Stimulated activated CD8-positive, alpha-beta memory T cell treated with anti-CD3 and anti-CD28 coated beads, Interleukin-2, amount 100 ng/mL, for 1 hour (primary cell): Measurements from ENCODE around the gene GPR33.
"Not testable (repeated sequence)": the region's sequence is repeated elsewhere in the genome, so short reads cannot be mapped to it uniquely, and the experiment has no call there.

Source experiments
- DNase-seq, 2 donors: peaks; one replicate each; pipeline ENCODE4 v3.0.0-alpha.2; 2020; ENCODE audit warnings: low read depth in 2 of 2

The GPR33 gene, protein sequence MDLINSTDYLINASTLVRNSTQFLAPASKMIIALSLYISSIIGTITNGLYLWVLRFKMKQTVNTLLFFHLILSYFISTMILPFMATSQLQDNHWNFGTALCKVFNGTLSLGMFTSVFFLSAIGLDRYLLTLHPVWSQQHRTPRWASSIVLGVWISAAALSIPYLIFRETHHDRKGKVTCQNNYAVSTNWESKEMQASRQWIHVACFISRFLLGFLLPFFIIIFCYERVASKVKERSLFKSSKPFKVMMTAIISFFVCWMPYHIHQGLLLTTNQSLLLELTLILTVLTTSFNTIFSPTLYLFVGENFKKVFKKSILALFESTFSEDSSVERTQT

DNA sequence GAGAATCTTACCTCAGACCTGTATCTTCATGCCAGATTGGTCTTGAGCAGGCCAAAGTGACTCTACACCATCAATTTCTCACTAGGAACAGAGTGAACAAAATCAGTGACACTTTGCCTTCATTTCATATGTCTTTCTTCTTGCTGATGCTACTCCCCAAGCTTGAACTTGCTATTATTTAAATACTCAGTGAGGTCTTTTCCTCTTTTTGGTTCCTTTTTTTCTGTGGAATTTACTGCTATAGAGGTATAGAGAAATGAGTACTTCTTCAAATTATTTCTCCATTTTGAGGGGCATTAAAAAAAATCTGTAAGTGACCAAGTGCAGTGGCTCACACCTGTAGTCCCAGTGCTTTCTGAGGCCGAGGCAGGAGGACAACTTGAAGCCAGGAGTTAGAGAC lies at the start of gene GPR33:
GPR33 (minus strand) TSS at position 154 of the 400 bp plus-strand sequence. CDS start 4,074 bp downstream, outside the sequence.
- DNase-seq, result no peak

- DNase-seq, result no peak
Measured at GRCh38 chr14:31536201-31536960, 48.5 kb upstream of the GPR33 start.

DNA sequence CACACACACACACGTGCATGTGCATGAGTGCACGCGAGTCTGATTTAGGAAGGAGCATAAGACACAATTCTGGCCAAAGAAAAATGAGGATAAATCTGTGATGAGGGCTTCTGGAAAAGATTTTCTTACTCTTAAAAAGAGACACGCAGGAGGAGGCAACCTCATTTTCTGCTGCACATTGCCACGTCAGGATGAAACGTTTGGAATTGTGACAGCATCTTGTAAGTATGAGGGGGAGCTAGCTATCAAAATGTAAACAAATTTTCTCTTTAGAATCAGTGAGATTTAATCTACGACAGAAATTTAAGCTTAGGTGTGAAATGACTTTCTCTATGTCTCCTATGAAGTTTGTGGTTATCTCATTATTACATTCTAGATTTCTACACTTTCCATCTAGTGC lies 42.3 kb upstream of the GPR33 start:
- no peak for DNase-seq

DNA sequence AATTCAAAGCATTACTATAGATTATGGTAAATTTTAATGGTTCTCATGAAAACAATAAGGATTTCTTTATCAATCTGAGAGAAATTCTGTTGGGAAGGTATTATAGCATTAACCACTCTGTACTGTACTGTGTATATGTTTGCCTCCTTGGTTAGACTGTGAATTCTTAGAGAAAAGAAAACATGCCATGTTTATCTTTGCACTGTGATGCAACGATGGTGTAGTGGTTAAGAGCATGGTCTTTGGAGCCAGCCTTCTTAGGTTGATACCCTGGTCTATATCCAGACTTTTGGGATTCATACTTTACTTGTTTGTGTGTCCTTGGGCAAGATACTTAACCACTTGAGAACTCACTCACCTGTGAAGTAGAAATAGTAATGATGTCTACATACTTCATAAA lies 41.2 kb upstream of the GPR33 start:
- DNase-seq, result no peak

GRCh38 chr14:31527546-31527945 lies 39.7 kb upstream of the GPR33 start:
- no peak for DNase-seq

- DNase-seq, result no peak
Measured at GRCh38 chr14:31527087-31527486, 39.2 kb upstream of the GPR33 start.

- DNase-seq, result no peak
Measured at GRCh38 chr14:31510855-31511254, 23.0 kb upstream of the GPR33 start.

DNA sequence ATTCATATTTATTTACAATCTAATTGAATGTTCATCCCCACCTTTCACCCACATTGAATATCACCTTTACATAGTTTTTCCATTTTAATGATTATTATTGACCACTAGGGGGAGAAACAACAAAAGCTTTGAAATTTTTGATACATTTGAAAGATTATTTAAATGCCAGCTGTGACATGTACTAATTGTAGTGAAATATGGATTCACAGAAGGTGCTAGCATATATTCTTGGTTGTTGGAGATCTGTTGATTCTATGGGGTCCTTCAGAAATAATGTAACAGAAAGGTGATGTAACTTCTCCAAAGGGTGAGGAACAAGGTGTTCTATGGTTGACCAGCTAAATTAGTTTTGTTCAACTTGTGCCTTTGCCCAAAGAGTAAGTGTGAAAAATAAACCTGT lies 22.4 kb upstream of the GPR33 start:
- no peak for DNase-seq

DNA sequence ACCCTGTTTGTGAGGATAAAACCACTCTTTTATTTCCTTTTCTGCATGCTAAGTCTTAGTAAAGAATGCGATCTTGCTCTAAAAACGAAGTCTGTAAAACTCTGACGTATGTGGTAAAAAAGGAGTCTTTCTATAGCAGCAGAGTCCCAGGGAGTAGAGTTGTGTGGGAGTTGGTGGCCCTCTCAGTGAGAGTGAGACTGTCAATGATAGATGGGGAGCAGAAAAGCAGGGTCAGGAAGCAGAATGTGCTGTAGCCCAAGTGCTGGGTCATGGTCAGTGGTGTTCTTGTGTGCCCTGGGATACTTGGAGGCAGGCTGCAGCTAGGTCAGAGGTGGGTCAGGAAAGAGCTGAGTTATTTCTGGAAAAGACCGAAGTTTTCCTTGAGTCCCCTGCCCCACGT lies 20.3 kb upstream of the GPR33 start:
- DNase-seq, result no peak

GRCh38 chr14:31505411-31505810 lies 17.6 kb upstream of the GPR33 start:
- no peak for DNase-seq

GRCh38 chr14:31501870-31502269 lies 14.0 kb upstream of the GPR33 start:
- no peak for DNase-seq

DNA sequence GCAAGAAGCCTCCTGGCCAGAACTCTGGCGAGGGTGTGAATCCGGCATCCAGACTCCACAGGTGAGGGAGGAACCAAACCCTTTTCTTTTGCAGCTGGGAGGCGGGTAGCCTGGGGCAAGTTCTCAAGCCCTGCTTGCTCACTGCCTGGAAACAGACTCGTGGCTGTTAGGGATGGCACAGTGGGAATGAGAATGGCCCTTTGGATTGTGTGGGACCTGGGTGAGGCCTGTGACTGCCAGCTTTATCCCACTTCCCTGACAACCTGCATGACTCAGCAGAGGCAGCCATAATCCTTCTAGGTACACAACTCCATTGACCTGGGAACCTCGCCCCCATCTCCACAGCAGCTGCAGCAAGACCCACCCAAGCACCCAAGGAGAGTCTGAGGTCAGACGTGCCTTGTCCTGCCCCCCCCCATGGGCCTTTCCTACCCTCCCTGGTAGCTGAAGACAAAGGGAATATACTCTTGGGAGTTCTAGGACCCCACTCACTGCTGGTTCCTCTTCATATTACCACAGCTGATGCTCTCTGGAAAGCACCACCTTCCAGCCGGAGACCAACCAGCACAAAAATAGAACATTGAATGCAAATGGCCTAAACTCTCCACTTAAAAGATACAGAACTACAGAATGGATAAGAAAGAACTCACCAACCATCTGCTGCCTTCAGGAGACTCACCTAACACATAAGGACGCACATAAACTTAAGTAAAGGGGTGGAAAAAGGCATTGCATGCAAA lies 5.1 kb upstream of the GPR33 start:
- no peak for DNase-seq

DNA sequence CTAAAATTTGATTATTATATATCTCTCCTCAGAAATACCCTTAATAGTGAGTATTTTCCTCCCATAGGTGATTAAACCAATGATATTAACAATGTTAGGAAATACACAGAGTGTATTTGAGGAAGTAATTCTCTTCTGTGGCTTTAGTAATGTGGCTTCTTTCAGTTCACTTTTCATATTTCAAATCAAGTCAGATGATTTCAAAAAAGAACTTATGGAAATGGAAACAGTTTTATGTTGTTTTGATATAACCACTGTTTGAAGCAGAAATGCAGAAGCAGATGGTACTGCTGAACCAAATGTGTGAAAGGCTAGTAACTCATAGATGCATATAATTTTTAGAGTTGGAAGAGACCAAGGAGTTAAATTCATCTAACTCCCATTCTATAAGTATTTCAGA lies 1.9 kb upstream of the GPR33 start:
- DNase-seq, result no peak

DNA sequence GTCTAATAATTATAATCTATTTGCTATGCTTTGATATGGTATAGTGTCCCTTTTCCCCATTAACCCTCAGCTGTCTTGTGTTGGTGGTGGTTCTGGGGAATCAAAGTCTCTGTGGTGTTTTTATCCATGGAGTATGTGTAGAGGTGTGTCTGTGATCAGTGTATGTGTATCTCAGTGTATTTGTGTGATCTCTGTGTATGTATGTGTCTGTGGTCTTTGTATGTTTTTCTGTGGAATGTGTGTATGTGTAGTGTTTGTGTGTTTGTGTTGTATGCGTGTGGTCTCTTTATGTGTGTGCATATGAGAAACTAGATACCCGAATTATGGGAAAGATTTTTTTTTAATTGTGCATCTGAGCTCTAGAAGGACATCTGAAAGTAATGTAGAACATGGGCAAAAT lies 1.1 kb downstream of the GPR33 start:
- no peak for DNase-seq

DNA sequence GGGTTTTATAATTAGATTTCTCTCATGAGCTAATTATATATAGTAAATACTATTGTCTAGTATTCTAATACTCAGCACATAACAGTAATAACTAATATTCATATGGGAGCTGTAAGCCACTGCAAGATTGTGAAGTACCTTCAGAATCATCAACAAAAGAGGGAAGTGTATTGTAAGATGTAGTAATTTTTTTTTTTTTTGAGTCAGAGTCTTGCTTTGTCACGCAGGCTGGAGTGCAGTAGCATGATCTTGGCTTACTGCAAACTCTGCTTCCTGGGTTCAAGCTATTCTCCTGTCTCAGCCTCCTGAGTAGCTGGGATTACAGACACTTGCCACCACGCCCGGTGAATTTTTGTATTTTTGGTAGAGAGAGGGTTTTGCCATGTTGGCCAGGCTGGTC lies 3.1 kb downstream of the GPR33 start:
- no peak for DNase-seq

DNA sequence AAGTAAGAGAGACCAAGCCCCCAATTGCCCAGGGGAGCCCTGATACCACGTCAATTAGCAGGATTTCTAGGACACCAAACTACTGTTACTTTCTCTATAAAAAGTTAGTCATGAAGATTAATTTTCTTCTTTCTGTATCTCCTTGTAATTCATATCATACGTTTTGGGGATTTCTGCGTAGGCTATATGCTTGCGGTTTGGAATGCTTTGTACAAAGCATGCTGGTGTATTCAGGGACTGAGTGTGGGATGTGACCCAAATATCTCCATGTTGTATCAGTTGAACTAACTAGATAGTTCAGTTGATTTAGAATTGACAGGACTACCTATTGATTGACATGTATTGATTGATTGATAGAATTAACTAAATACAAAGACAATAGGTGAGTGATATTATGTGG lies 7.7 kb downstream of the GPR33 start:
- DNase-seq, result no peak

DNA sequence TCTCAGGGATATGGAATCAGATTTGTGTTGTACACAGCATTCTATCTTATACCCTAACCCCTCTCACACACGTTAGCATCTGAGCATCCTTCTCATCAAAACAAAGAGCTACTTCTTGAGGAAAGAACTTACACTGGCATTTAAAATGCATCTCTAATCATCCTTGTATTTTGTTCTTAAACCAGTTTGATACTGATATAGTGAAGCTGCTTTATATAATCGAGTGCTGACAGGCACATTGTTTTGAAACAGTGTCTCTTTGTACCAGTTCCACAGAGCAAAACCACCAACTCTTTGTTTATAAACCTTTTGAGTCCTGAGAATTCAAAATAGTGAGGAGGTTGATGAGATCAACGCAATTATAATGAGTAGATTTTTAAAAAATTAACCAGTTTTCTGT lies 8.8 kb downstream of the GPR33 start:
- no peak for DNase-seq

DNA sequence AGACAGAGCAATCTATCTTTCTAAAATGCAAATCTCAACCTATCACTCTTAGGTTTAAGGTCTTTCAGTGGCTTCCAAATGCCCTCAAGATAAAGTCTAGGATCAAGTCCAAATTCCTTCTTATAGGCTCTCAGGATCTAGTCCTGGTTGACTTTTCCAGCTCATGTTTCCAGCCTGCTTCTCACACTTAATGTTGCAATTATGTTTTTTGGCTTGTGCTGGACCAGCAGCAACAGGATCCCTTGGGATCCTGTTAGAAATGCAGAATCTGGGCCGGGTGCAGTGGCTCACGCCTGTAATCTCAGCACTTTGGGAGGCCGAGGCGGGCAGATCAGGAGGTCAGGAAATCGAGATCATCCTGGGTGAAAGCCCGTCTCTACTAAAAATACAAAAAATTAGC lies 10.6 kb downstream of the GPR33 start:
- no peak for DNase-seq

DNA sequence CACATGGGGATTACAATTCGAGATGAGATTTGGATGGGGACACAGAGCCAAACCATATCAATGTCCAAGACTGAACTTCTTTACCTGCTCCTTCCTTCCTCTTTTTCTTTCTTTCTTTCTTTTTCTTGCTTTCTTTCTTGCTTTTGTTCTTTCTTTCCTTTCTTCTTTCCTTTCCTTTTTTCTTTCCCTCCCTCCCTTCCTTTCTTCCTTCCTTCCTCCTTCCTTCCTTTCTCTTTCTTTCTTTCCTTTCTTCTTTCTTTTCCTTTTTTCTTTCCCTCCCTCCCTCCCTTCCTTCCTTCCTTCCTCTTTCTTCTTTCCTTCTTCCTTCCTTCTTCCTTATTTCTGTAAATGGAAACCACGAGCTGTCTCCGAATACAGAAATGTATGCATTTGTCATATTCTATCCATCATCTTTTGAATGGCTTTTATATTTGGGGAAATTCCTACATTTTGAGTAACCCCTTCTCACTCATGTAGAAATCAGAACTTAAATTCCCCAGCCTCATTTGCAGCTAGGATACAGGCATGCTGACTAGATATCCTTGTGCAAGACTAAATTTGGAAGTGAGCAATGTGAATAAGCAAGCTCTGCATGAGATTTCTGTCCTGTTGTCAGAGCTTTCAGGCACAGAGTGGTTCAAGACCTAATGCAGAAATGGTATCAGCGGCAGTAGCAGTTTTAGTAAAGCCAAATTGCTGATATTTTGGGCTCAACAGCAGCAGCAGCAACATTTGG lies 11.5 kb downstream of the GPR33 start:
- DNase-seq, result no peak

DNA sequence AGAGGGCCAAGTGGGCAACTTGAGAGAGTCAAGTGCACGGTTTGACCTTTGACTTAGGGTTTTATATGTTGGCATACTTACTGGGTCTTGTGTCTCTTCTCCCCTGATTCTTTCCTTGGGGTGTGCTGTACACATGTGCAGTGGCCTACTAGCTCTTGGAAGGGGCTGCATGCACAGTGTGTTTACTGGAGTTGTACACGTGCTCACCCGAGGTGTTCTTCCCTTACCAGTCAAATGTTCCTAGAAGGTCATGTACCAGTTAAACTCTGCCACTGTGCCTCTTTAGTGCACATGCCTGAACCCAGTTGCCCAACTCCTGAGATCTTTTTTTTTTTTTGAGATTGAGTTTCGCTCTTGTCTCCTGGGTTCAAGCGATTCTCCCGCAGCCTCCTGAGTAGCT lies 21.3 kb downstream of the GPR33 start:
- DNase-seq, result no peak

- DNase-seq, result no peak
Measured at GRCh38 chr14:31465111-31465510, 22.7 kb downstream of the GPR33 start.

DNA sequence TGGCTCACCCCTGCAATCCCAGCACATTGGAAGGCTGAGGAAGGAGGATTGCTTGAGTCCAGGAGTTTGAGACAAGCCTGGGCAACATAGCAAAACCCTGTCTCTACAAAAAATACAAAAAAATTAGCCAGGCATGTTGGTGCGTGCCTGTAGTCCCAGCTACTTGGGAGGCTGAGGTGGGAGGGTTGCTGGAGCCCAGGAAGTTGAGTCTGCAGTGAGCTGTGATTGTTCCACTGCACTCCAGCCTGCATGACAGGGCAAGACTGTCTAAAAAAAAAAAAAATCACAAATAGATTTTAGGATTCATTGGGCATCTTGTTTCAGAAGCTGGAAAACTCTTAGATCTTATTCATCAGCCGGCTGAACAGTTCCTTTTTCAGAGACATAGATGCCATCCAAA lies 25.4 kb downstream of the GPR33 start:
- not testable (repeated sequence) for DNase-seq
